Choroid plexus epithelial cell (primary cell): ENCODE data around the gene SCLY.

Experiments used
- DNase-seq: peaks from one replicate; pipeline ENCODE4 v3.0.0-alpha.2; 2010; ENCODE audit warnings: low read depth
- H3K4me3 ChIP-seq: 2 replicates; pipeline ENCODE4 v1.5.1; 2011; ENCODE audit warnings: low read depth, mild to moderate bottlenecking, control low read depth, low read length, moderate library complexity
- CTCF ChIP-seq: conservative IDR thresholded peaks from 2 replicates; pipeline ENCODE4 v1.5.1; 2011; ENCODE audit warnings: low read depth, mild to moderate bottlenecking, control low read depth, inconsistent platforms, low read length, moderate library complexity

The SCLY gene

DNA sequence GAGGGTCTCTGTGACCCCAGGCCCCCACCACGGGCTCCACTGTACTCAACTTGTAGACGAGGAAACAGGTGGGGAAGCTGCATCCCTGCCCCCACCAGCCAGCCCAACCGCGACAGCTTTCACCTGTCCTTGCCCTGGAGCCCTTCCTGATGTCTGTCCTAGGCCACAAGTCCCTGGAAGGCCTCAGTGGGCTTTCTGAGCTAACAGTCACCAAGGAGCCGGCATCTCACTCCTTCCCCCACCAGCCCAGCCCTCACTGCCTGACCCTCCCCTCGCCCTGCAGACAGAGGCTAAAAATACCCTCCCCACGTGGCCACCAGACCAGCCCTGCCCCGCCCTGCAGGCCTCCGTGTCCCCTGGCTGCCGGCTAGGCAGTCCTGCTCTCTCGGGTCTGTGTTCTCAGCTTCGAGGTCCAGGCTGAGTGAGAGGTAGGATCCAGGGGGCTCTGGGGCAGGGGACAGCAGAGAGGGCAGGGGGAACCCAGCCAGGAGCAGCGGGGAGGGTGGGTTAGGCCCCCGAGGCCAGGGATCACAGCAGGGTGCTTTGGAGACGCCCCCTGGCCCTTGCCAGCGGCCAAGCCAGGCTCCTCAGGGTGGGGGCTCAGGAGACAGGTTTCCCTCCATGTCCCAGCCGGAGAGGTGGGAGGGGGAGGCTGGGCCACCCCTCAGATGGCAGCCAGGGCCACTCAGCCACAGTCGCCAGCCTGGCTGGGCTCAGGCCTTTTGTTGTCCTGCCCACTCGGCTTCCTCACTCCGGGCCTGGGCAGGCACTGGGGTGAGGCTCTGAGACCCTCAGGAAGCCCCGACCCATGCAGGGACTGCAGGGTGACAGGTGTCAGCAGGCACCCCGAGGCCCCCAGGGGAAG is 77.8 kb downstream of the SCLY start, which contains the start of gene KLHL30:
TSS of gene KLHL30 (plus strand) at position 338 of the 865 bp plus-strand sequence. CDS start 2,087 bp downstream, outside the sequence.
- H3K4me3 ChIP-seq: no peak within 1 kb of the TSS
- TF ChIP-seq CTCF: no peak
- no peak for DNase-seq

GRCh38 chr2:238139196-238140039 is 78.6 kb downstream of the SCLY start:
- peak; percentile 50 for TF ChIP-seq CTCF
- no peak for DNase-seq
- H3K4me3 ChIP-seq: no peak overlapping the region

DNA sequence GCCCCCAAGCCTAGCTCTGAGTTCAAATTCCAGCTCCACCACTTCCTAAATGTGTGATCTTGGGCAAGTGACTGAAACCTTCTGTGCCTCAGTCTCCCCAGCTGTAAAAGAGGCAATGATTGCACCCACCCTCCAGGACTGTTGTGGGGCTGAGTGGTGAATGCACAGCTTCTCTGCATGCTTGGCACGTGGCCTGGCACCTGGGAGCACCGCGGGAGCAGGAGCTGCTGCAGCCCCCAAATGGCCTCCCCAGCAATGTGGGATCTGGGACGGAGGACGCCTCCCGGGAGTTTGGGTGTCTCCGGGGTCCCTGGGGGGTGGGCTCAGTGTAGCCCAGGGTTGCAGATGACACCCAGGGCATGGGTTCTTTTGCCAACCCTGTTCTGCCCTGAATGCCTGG is 79.2 kb downstream of the SCLY start:
- TF ChIP-seq CTCF: no peak
- DNase-seq: no peak

GRCh38 chr2:238140721-238141540 is 80.1 kb downstream of the SCLY start:
- no peak overlapping the region for H3K4me3 ChIP-seq
- TF ChIP-seq CTCF: no peak
- no peak for DNase-seq

More for the DNA sequence above, 79.2 kb downstream of the SCLY start:
- no peak overlapping the region for H3K4me3 ChIP-seq

GRCh38 chr2:238141541-238142318 is 80.9 kb downstream of the SCLY start:
- no peak for TF ChIP-seq CTCF
- no peak for DNase-seq
- no peak overlapping the region for H3K4me3 ChIP-seq
